ENCODE measurements around the gene RAB3IL1.

The RAB3IL1 gene

DNA sequence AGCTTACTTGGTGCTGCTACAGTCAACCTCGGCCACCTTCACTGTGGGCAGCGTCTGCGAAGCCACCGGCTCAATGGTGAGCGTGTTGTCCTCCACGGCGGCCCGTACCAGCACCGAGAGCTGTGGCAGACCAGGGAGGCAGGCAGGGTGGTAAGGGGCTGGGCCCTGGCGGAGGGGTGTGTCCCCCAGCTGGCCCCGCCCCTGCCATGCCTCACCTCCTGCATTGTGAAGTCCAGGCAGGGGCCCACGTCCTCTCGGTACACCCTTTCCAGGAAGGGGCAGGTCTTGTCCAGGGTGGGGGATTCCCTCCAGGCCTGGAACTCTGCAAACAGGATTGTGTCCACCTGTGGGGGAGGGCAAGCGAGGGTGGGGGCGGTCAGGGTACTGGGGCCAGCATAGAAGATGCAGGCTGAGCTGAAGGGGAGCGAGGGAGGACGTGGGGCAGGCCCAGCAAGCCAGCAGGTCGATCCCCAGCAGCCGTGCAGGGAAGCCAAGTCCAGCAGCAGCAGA, 12.8 kb downstream of the RAB3IL1 start:
- no peak for DNase-seq (ENCODE audit: low read depth)

DNA sequence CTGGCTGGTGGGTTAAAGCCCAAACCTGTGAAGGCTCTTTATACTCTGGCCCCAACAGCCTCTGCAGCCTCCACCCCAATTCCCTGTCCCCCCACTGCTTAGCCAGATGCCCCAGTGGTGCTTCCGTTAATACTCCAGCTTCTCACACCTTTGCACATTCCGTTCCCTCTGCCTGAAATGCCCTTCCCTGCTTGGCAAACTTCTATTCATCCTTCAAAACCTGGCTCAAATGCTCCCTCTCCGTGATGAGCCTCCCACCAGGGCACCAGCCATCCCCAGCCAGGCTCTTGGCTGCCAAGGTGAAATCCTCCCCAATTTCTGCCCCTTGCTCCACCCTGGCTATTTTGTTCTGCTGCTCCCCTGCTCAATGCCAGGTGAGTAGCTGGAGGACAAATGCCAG, 13.5 kb downstream of the RAB3IL1 start:
- DNase-seq (ENCODE audit: low read depth) = no peak

DNA sequence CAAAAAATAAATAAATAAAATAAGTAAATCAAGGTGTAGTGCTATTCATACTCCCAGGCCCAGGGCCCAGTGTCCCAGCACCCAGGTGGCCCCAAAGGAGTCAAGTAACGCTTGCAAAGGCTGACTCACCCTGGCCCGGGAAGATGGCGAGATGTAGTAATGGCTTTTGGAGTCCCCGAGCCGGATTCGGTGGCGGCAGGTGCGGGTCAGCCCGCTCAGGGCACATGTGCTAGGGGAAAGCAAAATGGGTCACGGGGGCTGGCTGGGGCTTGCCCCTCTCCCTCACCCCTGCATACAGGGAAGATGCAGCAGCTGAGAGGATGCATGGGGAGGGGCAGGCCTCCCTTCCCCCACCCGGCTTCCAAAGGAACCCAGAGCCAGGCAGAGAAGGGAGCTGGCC, 15.1 kb downstream of the RAB3IL1 start:
- DNase-seq (ENCODE audit: low read depth) = no peak

DNA sequence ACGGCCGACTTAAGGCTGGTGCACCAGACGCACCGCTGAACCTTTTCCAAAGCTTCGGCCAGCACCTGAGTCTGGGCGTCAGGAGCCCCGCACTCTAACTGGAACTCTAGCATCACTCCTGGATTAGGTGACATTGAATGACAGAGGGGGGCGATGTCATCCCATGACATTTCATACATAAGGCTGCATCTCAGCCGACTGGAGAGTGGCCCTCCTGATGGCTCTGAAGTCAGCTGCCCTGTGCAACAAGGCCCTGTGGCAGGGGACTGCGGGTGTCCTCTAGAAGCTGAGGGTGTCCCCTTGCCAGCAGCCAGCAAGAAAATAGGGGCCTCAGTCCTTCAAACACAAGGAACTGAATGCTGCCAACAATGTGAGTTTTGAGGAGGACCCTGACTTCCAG, 16.0 kb downstream of the RAB3IL1 start:
- no peak for DNase-seq (ENCODE audit: low read depth)

DNA sequence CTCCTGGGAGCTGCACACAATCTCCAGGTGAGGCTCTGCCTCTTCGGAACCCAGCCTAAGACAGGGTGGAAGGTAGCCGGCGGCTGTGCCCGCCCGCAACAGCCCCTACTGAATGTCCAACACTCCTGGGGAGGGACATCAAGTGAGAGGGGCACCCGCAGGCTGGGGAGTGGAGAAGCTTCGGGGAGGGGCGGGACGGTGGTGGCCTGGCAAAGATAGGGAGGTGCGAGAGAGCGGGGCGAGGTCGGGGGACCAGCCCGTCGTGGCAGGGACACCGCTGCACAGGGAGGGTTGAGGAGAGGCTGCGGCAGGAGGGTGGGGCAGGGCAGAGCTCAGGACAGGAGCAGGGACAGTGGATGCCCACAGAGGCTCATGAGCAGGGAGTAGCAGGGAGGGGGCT, 17.1 kb downstream of the RAB3IL1 start:
- DNase-seq (ENCODE audit: low read depth) = no peak

DNA sequence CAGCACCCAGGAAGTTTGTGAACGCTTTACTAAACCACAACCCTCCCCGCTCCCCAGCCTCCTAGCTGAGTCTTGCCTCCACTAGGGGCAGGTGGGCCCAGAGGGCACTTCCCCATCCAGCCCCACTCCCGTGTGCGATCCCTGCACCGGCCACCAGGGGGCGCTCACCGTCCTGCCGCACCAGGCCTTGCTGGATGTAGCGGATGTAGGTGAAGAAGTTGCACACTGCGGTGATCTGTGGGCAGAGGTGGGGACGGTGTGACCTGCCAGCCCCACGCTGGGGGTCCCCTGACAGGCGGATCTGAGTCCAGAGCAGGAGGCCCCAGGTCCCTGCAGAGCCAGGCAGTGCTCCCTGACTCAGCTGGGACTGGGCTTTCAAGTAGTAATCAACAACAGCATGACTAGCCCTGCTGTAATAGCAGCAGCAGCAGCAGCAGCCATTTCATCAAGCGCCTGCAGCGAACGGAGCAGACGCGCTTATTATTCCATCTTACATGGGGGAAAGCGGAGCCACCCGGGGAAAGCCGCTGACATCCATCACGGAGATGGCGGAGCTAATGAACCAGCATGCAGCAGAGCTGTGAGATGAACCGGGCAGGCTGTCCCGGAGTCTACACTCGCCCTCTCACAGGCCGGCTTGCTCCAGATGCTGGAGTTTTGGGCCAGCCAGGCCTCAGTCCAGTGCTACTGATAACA, 18.1 kb downstream of the RAB3IL1 start:
- DNase-seq (ENCODE audit: low read depth) = peak; percentile 53

DNA sequence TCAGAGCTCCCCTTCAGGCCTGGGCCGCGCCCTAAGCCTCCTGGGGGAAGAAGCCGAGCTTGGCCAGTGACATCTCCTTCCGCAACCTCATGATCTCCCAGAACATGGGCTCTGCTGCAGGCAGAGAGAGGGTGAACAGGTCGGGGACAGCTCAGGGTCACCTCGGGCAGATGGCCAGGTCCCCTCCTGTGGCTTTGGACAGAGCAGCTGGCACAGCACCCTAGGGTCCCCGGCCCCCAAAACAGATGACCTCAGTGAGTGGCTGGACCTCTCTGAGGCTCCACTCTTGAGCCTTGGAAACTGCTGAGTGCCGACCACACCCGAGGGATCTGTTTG, 19.2 kb downstream of the RAB3IL1 start:
- DNase-seq (ENCODE audit: low read depth) = no peak

DNA sequence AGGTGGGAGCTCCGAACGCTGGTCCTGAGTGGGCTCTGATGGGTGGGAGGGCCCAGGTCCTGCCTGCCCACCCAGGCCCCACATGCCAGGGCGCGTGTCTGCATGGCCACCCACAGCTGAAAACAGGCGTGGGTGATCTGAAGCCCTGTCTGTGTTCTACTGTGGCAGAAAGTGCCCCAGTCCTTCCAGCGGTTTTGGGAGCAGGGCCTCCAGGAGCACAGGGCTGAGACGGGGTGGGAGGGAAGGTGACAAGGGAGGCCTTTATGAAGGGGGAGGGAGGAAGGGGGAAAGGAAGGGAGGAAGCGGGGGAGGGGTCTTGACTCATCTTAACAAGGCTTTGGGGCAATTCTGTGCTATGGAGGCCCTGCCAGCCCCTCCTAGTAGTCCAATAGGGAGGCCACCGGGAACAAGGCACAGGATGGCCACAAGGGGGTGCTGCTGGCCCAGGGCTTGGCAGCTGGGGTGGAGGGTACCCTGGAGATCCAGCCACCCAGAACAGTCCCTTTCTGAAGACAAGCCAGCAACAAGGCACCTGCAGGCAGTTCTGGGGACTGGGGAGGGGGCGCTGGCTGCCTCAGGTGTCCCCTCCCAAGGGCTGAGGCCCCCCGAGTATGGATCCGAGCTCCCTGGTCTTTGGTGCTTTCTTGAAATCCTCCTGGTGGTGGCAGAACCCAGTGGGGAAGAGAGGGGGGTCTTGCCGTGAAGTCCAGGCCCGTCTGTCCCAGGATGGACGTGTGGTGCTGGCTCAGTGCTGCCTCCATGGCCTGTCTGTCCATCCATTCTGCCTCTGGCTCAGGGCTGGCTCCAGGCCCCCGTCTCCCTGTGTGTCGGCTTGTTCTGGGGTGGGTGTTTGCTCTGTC, 19.7 kb downstream of the RAB3IL1 start:
- DNase-seq (ENCODE audit: low read depth) = peak; percentile 42

DNA sequence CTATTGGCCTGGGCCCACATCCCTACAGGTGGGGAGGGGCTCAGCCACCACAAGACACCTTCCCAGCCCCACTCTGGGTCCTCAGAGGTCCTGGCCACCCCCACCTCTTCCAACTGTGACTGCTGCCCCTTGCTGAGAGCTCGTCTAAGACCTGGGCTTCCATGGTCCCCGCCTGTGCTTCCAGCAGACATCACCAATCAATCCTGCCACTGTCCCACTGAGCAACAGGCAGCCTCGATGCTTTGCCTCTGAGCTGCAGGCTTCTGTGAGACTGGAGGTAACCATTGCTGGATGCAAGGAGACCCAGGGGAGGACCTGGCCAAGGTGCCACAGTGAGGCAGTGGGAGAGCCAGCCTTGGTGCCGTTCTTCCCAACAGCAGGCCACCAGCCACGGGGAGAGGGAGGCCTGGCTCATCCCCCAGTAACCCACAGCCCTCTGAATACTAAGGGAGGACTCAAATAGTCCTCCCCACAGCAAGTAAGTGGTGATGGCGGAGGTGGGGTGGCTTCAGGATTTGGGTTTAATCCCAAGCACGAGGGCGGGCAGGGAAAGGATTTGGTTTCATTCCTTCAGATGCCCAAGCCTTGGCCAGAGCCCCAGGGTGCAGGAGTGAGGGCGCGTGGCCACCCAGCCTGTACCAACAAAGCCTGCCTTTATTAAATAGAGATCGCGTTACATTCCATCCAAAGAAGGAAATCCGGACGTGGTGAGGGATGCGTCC, 20.5 kb downstream of the RAB3IL1 start:
- DNase-seq (ENCODE audit: low read depth) = peak; percentile 69

DNA sequence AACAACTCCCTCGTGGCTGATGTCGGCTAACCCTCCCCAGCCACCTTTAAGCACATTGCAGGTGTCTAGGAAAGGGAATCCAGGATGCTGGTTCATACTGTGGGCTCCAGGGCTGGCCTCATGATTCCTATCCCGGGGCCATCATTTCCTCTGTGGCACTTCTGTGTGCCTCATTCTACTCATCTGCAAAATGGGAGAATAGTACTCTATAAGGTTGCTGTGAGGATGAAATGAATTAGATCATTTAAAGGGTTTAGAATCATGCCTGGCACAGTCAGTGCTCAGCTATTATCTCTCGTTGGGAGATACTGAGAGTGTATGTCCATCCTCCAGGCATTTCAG, 21.7 kb downstream of the RAB3IL1 start:
- DNase-seq (ENCODE audit: low read depth) = no peak

DNA sequence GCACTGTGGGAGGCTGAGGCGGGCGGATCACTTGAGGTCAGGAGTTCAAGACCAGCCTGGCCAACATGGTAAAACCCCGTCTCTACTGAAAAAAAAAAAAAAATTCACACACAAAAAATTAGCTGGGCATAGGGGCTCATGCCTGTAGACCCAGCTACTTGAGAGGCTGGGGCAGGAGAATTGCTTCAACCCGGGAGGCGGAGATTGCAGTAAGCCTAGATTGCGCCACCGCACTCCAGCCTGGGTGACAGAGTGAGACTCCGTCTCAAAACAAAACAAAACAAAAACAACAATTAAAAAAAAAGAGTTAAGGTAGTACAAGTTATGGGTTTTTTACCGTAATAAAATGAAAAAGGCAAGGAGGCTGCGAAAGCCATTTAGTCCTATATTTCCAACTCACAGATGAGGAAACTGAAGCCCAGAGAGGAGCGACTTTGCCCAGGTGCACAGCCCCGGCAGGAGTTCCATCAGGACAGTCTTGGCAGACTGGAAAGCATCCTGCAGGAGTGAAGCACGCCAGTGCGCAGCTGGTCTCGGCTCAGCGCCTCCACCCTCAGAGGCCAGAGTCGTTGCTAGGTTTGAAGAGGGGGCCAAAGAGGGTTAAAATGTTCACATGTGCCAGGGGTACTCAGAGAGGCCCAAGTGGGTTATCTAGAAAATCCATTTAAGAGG, 22.2 kb downstream of the RAB3IL1 start:
- peak; percentile 20 for DNase-seq (ENCODE audit: low read depth)

DNA sequence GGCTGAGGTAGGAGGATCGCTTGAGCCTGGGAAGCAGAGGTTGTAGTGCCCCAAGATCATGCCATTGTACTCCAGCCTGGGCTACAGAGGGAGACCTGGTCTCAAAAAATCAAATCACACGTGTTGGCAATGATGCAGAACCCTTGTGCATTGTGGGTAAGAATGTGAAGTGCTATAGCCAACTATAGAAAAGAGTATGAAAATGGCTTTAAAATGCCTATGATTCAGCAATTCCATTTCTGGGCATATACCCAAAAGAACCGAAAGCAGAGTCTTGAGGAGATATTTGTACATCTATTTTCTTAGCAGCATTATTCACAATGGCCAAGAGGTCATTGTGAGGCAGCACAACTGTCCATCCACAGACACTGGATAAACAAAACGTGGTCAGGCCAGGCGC, 23.4 kb downstream of the RAB3IL1 start:
- DNase-seq (ENCODE audit: low read depth) = peak; percentile 91

DNA sequence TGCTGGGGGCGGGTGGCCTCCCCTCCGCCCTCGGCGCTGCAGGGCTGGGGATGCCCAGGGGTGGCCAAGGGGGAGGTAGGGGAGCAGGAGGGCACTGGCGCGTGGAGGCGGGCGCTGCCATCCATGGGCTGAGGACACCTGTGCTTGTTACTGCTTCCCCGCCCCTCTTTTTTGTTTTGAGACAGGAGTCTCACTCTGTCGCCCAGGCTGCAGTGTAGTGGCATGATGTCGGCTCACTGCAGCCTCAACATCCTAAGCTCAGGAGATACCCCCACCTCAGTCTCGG, 25.3 kb downstream of the RAB3IL1 start:
- no peak for DNase-seq (ENCODE audit: low read depth)

DNA sequence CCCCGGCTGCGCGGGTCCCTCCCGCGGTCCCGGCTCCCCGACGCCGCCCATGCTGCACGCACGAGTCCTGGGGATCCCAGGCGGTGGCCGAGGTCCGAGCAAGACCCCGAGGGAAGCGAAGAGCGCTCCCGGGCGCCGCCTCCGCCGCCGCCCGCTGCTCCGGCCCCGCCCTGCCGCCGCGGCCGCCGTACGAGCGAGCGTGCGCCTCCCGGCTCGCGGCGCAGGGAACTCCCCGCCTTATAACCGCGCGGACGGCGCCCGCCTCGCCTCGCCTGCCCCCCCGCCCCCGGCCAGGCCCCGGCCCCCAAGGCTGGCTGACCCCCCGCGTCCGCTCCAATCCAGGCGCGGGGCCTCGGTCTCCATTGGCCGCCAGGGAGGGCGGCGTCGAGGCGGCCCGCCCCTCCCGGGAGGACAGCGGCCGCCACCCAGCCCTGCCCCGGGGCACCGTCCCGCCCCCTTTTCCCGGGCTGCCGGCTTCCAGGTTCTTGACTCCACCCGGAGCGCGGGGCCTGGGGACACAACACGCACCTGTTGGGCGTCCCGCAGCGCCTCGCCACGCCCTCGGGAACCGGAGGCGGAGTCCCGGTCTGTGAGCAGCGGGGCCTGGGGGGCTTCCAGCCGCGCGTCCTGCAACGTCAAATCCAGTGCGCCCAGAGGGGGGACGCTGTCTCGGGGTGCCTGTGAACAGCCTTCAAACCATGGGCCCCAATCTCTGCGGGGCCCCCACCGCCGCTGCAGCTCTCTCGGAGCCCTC, 25.9 kb downstream of the RAB3IL1 start, which contains the start of gene FADS3:
FADS3 (minus strand) TSS at position 215 of the 754 bp plus-strand sequence; CDS start at position 51, 164 bp downstream.
- DNase-seq (ENCODE audit: low read depth) = peak; percentile 89

DNA sequence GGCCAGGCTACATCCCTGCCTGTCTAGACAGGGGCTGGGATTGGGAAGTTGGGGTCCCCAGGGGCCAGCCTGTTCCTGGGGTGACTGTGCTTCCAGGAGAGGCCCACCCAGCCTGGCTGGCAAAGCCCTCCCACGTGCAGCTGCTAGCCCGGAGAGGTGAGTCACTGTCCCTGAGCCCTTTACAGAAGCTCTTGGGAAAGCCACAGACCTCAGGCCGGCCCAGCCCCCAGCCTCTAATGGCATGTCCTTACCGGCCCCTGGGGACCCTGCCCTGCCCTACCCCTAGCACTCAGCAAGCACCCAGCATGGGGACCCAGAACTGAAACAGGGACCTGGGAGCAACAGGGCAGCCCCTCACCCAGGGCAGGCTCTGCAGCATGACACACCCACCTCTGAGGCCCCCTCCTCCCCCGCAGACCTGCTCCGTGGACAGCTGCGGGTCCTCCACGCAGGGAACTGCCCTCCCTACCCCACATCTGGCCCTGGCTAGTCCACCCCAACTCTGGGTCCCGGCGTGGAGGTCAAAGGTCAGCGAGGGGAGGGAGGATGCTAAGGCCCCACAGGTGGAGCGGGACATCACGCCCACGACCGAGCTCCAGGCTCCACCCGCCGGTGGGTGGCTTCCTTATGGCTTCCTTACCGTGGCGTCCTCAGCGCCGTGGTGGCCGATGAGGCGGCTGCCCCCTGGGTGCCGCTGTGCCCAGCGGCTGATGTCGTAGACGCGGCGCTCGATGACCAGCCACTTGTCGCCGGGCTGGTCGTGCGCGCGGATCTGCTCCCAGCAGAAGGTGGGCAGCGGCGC, 26.6 kb downstream of the RAB3IL1 start:
- DNase-seq (ENCODE audit: low read depth) = peak; percentile 62

DNA sequence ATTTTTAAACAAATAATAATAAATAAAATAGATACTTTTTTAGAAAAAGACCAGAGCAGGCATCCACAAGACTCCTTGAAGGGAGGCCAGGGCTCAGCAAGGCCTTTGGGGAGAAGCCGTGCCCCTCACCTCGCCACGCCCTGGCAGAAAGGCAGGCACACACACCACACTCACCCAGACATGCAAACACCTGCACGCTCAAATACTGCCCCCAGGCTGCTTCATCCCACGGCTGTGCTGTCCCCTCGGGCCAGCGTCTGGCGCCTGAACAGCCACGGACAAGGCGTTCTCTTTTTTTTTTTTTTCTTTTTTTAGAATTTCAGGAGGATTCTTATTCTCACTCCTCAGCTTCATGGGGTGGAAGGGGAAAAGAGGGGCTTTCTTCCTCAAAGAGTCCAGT, 27.5 kb downstream of the RAB3IL1 start:
- no peak for DNase-seq (ENCODE audit: low read depth)

DNA sequence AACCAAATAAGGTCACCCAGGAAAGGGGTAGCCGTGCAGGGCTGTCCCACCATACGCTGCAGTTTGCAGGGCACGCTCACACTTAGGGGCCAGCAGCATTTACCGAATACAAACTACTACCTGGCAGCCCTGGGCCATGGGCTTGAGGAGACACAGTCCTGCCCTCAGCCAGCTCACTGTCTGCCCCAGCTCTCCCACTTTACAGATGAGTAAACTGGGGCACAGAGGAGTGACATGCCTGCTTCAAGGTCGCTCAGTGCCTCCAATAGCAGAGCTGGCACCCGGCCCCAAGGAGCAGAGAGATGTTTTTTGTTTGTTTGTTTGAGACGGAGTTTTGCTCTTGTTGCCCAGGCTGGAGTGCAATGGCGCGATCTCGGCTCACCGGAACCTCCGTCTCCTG, 28.8 kb downstream of the RAB3IL1 start:
- DNase-seq (ENCODE audit: low read depth) = no peak

DNA sequence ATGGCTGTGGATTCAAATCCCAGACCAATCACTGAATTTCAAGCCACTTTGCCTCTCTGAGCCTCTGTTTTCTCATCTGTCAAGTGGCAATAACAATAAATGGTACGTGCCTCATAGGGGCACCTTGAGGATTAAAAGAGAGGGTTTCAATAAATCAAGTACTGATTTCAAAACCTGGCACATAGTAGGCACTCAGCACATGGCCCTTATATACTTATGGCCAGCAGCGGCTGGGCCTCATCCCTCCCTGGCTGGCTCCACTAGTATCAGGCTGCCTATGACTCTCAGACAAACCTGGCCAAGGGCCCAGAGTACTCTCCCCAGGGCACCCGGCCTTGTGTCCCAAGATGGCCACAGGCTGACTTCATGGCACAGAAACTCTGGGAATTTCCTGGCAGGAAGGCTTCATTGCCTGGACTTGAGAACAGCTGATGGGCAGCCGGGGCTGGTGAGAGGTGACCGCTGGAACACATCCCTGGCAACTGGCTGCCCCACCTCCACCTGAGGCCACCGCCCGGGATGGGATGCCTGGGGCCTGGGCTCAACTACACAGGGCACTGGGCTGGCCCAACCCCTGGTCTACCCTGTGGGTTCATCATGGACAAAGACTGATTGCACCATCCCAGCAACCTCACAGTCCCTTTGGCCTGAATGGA, 29.4 kb downstream of the RAB3IL1 start:
- peak; percentile 94 for DNase-seq (ENCODE audit: low read depth)

DNA sequence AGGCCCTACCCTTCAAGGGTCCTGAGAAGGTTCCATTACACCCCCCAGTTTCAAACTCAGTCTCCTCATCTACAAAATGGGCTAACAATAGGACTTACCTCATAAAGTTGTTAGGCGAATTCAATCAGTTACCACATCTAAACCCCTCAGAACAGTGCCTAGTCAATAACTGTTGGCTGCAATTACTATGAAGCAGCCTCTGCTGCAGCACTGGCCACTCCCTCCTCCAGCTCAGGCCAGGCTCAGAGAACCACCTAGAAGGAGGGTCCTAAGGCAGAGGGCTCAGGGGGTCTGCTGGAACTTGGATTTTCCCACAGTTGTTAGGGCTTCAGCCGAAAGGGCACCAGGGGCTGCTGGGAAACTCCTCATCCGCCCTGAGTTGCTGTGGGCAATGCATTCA, 30.7 kb downstream of the RAB3IL1 start:
- no peak for DNase-seq (ENCODE audit: low read depth)
